SK-N-SH treated with all-trans-retinoic acid at 6 μM for 48 hours (cell line): ENCODE results near the gene PPP2R5A.

ENCODE experiments used
- ARNTL ChIP-seq: fragments of 450-650 bp; formaldehyde crosslinking; IDR thresholded peaks from 2 replicates; pipeline ENCODE4 v1.5.0; 2020; ENCODE audit warnings: low read depth, mild to moderate bottlenecking, moderate library complexity, borderline replicate concordance
- BACH2 ChIP-seq: fragments of 250-450 bp; sonication (Bioruptor Pico); IDR thresholded peaks from 2 replicates; pipeline ENCODE4 v1.9.0; 2021; ENCODE audit warnings: mild to moderate bottlenecking, borderline replicate concordance
- CSRNP3 ChIP-seq: fragments of 250-450 bp; sonication (Bioruptor Pico); IDR thresholded peaks from 2 replicates; pipeline ENCODE4 v1.5.1; 2021; ENCODE audit warnings: mild to moderate bottlenecking, moderate library complexity
- GLIS3 ChIP-seq: fragments of 250-450 bp; sonication (Bioruptor Pico); IDR thresholded peaks from 2 replicates; pipeline ENCODE4 v1.5.0; 2020; ENCODE audit warnings: mild to moderate bottlenecking, moderate library complexity
- OSR1 ChIP-seq: fragments of 250-450 bp; sonication (Bioruptor Pico); IDR thresholded peaks from 2 replicates; pipeline ENCODE4 v1.8.0; 2022; ENCODE audit warnings: moderate library complexity, mild to moderate bottlenecking, inconsistent platforms
- PATZ1 ChIP-seq: fragments of 250-450 bp; sonication (Bioruptor Pico); IDR thresholded peaks from 2 replicates; pipeline ENCODE4 v1.8.0; 2020; ENCODE audit warnings: mild to moderate bottlenecking, moderate library complexity, borderline replicate concordance
- POU6F1 ChIP-seq: fragments of 250-450 bp; sonication (Bioruptor Pico); IDR thresholded peaks from 2 replicates; pipeline ENCODE4 v1.8.0; 2021; ENCODE audit warnings: low read depth, mild to moderate bottlenecking, moderate library complexity, borderline replicate concordance
- PPARA ChIP-seq: fragments of 250-450 bp; sonication (Bioruptor Pico); IDR thresholded peaks from 2 replicates; pipeline ENCODE4 v1.5.0; 2020; ENCODE audit warnings: mild to moderate bottlenecking, borderline replicate concordance
- TOX ChIP-seq: fragments of 250-450 bp; sonication (Bioruptor Pico); IDR thresholded peaks from 2 replicates; pipeline ENCODE4 v1.8.0; 2021; ENCODE audit warnings: mild to moderate bottlenecking, moderate library complexity, borderline replicate concordance
- ZC3H10 ChIP-seq: fragments of 250-450 bp; sonication (Bioruptor Pico); IDR thresholded peaks from 2 replicates; pipeline ENCODE4 v1.5.1; 2021; ENCODE audit warnings: mild to moderate bottlenecking, moderate library complexity
- ZFP3 ChIP-seq: fragments of 250-450 bp; sonication (Bioruptor Pico); IDR thresholded peaks from 2 replicates; pipeline ENCODE4 v1.5.0; 2020; ENCODE audit warnings: mild to moderate bottlenecking, moderate library complexity
- ZFP30 ChIP-seq: fragments of 450-650 bp; formaldehyde crosslinking; IDR thresholded peaks from 2 replicates; pipeline ENCODE4 v1.5.0; 2022; ENCODE audit warnings: mild to moderate bottlenecking, moderate library complexity
- ZNF565 ChIP-seq: fragments of 450-650 bp; formaldehyde crosslinking; conservative IDR thresholded peaks from 2 replicates; pipeline ENCODE4 v1.5.0; 2020; ENCODE audit warnings: low read depth, mild to moderate bottlenecking, moderate library complexity

GRCh38 chr1:212401838-212402582 is 116.8 kb downstream of the PPP2R5A start:
- TF ChIP-seq PATZ1 = no peak
- no peak for TF ChIP-seq GLIS3 (CRISPR knock-in tag)
- TF ChIP-seq ZNF565 (CRISPR knock-in tag) = no peak
- no peak for TF ChIP-seq ZFP30 (CRISPR knock-in tag)
- no peak for TF ChIP-seq TOX (CRISPR knock-in tag)
- TF ChIP-seq ARNTL (CRISPR knock-in tag) = no peak
- no peak for TF ChIP-seq PPARA
- no peak for TF ChIP-seq OSR1 (CRISPR knock-in tag)
- TF ChIP-seq CSRNP3 (CRISPR knock-in tag) = no peak
- no peak for TF ChIP-seq ZC3H10
- TF ChIP-seq BACH2 = no peak
- TF ChIP-seq POU6F1 (CRISPR knock-in tag) = no peak
- no peak for TF ChIP-seq ZFP3 (CRISPR knock-in tag)
